Stimulated activated CD4-positive, alpha-beta T cell treated with anti-CD3 and anti-CD28 coated beads, Interleukin-12 subunit alpha, Interleukin-12 subunit beta, amount 100 ng/mL, for 4 hours (primary cell): ENCODE measurements around the gene DMPK.
"Not testable (repeated sequence)": the region's sequence is repeated elsewhere in the genome, so short reads cannot be mapped to it uniquely, and the experiment has no call there.

Experiments
- DNase-seq: peaks from one replicate; pipeline ENCODE4 v3.0.0-alpha.2; 2020

Gene DMPK

GRCh38 chr19:45767881-45768654 lies 14.2 kb downstream of the DMPK start:
- DNase-seq, result no peak

GRCh38 chr19:45767410-45767880 lies 14.8 kb downstream of the DMPK start:
- DNase-seq, result no peak

GRCh38 chr19:45766869-45767346 lies 15.4 kb downstream of the DMPK start:
- no peak for DNase-seq

GRCh38 chr19:45766296-45766868 lies 15.9 kb downstream of the DMPK start:
- no peak for DNase-seq

- no peak for DNase-seq
Observed at GRCh38 chr19:45765702-45766295, 16.5 kb downstream of the DMPK start.

- DNase-seq, result no peak
Observed at GRCh38 chr19:45764945-45765701, 17.2 kb downstream of the DMPK start.

GRCh38 chr19:45764475-45764874 lies 17.8 kb downstream of the DMPK start:
- no peak for DNase-seq

GRCh38 chr19:45763691-45764294 lies 18.5 kb downstream of the DMPK start:
- DNase-seq, result no peak

- DNase-seq, result no peak
Observed at GRCh38 chr19:45762870-45763631, 19.2 kb downstream of the DMPK start.

GRCh38 chr19:45761714-45762113 lies 20.6 kb downstream of the DMPK start:
- no peak for DNase-seq

GRCh38 chr19:45758921-45759320 lies 23.4 kb downstream of the DMPK start:
- DNase-seq, result no peak

GRCh38 chr19:45757695-45758094 lies 24.6 kb downstream of the DMPK start:
- DNase-seq, result no peak

GRCh38 chr19:45754323-45754722 lies 28.0 kb downstream of the DMPK start:
- DNase-seq, result no peak

- no peak for DNase-seq
Observed at GRCh38 chr19:45753548-45753947, 28.7 kb downstream of the DMPK start.

- DNase-seq, result no peak
Observed at GRCh38 chr19:45752639-45753038, 29.7 kb downstream of the DMPK start.

GRCh38 chr19:45751483-45751882 lies 30.8 kb downstream of the DMPK start:
- DNase-seq, result not testable (repeated sequence)

GRCh38 chr19:45747513-45747912 lies 34.8 kb downstream of the DMPK start:
- DNase-seq, result no peak

GRCh38 chr19:45746866-45747265 lies 35.4 kb downstream of the DMPK start:
- DNase-seq, result no peak

GRCh38 chr19:45745606-45746005 lies 36.7 kb downstream of the DMPK start:
- DNase-seq, result no peak

GRCh38 chr19:45742969-45743368 lies 39.3 kb downstream of the DMPK start:
- DNase-seq, result no peak

- no peak for DNase-seq
Observed at GRCh38 chr19:45739498-45740439, 42.5 kb downstream of the DMPK start.
